GM12878 (cell line): ENCODE measurements around the gene TFAP2B. TPM values are rescaled to one million over a fixed set of nuclear protein-coding genes. Genes with fewer than 3 reads are reported as not detected.

Experiments used
- ATAC-seq: fragments of 200-7000 bp; cut with Tn5 transposase; 3 replicates; pipeline ENCODE4 v1.9.1; 2020; ENCODE audit warnings: mild to moderate bottlenecking, moderate library complexity
- BruUV-seq: library from RNA; stranded (reverse); fragments of 400-500 nt; replicated peaks from 2 replicates; lab custom pipeline; 2021; lab: Mats Ljungman, UMichigan
- CTCF ChIA-PET: fragments of 300-600 bp; sonication (Branson Sonifier 250); formaldehyde crosslinking; extraction: SDS; loops from one replicate; lab custom pipeline; 2021; ENCODE audit warnings: inconsistent platforms; lab: Yijun Ruan, JAX
- POLR2A ChIA-PET: fragments of 350-600 bp; formaldehyde crosslinking; extraction: SDS; loops from one replicate; lab custom pipeline; 2021; ENCODE audit warnings: inconsistent platforms; lab: Charles Lee
- RAD21 ChIA-PET: fragments of 300-600 bp; sonication (Branson Sonifier 250); formaldehyde crosslinking; loops from one replicate; lab custom pipeline; 2023; ENCODE audit warnings: antibody characterized with exemption; ENCODE audit not compliant: unreplicated experiment; lab: Charles Lee
- SMC1A ChIA-PET: fragments of 300-600 bp; sonication (Branson Sonifier 250); formaldehyde crosslinking; loops from one replicate; lab custom pipeline; 2023; ENCODE audit not compliant: unreplicated experiment, uncharacterized antibody; lab: Charles Lee
- DNase-seq: peaks from one replicate; pipeline ENCODE4 v3.0.0-alpha.2; 2011; ENCODE audit warnings: low read depth, low spot score
- FAIRE-seq: peaks from 3 replicates; lab custom pipeline; 2011; peaks lifted over from hg19 to GRCh38; lab: Jason Lieb, UNC
- H2AFZ ChIP-seq: 2 replicates; pipeline ENCODE4 v1.6.0; 2011; ENCODE audit warnings: low read depth, low read length, control low read depth; ENCODE audit not compliant: control insufficient read depth
- H3K27ac ChIP-seq: 2 replicates; pipeline ENCODE4 v1.5.1; 2011; ENCODE audit warnings: control low read depth; ENCODE audit not compliant: control insufficient read depth, insufficient read depth
- H3K27me3 ChIP-seq, 2 experiments: replicated peaks in 1 of 2; 2 replicates each; pipeline versions ENCODE4 v1.6.0 to v1.6.1; 2011; ENCODE audit warnings: low read length in 1 of 2; ENCODE audit not compliant: control insufficient read depth in 2 of 2, insufficient read depth in 2 of 2
- H3K36me3 ChIP-seq, 2 experiments: 2 replicates each; pipeline ENCODE4 v1.5.1; 2011; ENCODE audit warnings: low read length in 1 of 2; ENCODE audit not compliant: control insufficient read depth in 2 of 2, insufficient read depth in 2 of 2
- H3K4me1 ChIP-seq: 2 replicates; pipeline ENCODE4 v1.6.1; 2011; ENCODE audit warnings: mild to moderate bottlenecking, low read length, moderate library complexity, mixed read lengths; ENCODE audit not compliant: control insufficient read depth, insufficient read depth
- H3K4me2 ChIP-seq: 2 replicates; pipeline ENCODE4 v1.6.0; 2011; ENCODE audit warnings: control low read depth; ENCODE audit not compliant: control insufficient read depth, insufficient read depth
- H3K4me3 ChIP-seq: fragments of 200-600 bp; sonication (generic); 2 replicates; pipeline ENCODE4 v1.5.1; 2016
- H3K79me2 ChIP-seq: 2 replicates; pipeline ENCODE4 v1.6.0; 2011; ENCODE audit warnings: low read length; ENCODE audit not compliant: control insufficient read depth, insufficient read depth
- H3K9ac ChIP-seq: 2 replicates; pipeline ENCODE4 v1.8.0; 2011; ENCODE audit warnings: low read length, control low read depth, mixed read lengths; ENCODE audit not compliant: control insufficient read depth, insufficient read depth
- H3K9me3 ChIP-seq: replicated peaks from 3 replicates; pipeline ENCODE4 v1.5.1; 2011; ENCODE audit warnings: mild to moderate bottlenecking, low read length; ENCODE audit not compliant: control insufficient read depth, insufficient read depth
- H4K20me1 ChIP-seq: 2 replicates; pipeline ENCODE4 v1.6.0; 2011; ENCODE audit not compliant: control insufficient read depth, insufficient read depth
- ASH2L ChIP-seq: fragments of 300-600, 200-600 bp; sonication (generic); IDR thresholded peaks from 2 replicates; pipeline ENCODE4 v1.6.1; 2017; ENCODE audit warnings: low read depth, mild to moderate bottlenecking, borderline replicate concordance
- POLR2AphosphoS5 ChIP-seq: IDR thresholded peaks from 2 replicates; pipeline ENCODE4 v1.6.1; 2011; ENCODE audit warnings: mild to moderate bottlenecking, low read length, inconsistent platforms
- RAD51 ChIP-seq: fragments of 450-650 bp; IDR thresholded peaks from 2 replicates; pipeline ENCODE4 v1.6.1; 2016; ENCODE audit warnings: moderate library complexity, mild to moderate bottlenecking, inconsistent platforms
- SIN3A ChIP-seq: IDR thresholded peaks from 2 replicates; pipeline ENCODE4 v1.6.1; 2012; ENCODE audit warnings: low read depth, low read length, improper control_type of control experiment
- SREBF2 ChIP-seq: IDR thresholded peaks from 2 replicates; pipeline ENCODE4 v1.6.1; 2012; ENCODE audit warnings: mild to moderate bottlenecking, low read length
- SUPT20H ChIP-seq: IDR thresholded peaks from 2 replicates; pipeline ENCODE4 v1.6.1; 2011; ENCODE audit warnings: low read depth, mild to moderate bottlenecking, low read length, moderate library complexity, borderline replicate concordance; ENCODE audit not compliant: control insufficient read depth
- ZNF24 ChIP-seq: fragments of 450-650 bp; IDR thresholded peaks from 2 replicates; pipeline ENCODE4 v1.6.1; 2017; ENCODE audit warnings: antibody characterized with exemption, mild to moderate bottlenecking
- ZNF274 ChIP-seq: IDR thresholded peaks from one replicate; pipeline ENCODE4 v1.8.0; 2011; ENCODE audit not compliant: insufficient read length, insufficient read depth
- ZNF622 ChIP-seq: fragments of 450-650 bp; IDR thresholded peaks from 2 replicates; pipeline ENCODE4 v1.6.1; 2017; ENCODE audit warnings: mild to moderate bottlenecking, inconsistent platforms
- ZSCAN29 ChIP-seq: fragments of 450-650 bp; IDR thresholded peaks from 2 replicates; pipeline ENCODE4 v1.6.1; 2017; ENCODE audit warnings: mild to moderate bottlenecking, moderate library complexity
- WGBS: methylation state at CpG from one replicate; pipeline ENCODE4 v1.1.6; 2016; ENCODE audit warnings: low lambda C conversion rate; ENCODE audit not compliant: insufficient replicate concordance, insufficient coverage; ENCODE audit errors: missing lambda C conversion rate; 5-methylcytosine and 5-hydroxymethylcytosine counted together
- in situ Hi-C: fragments of 300-500 bp; cut with MboI; formaldehyde crosslinking; loops from 9 replicates; pipeline ENCODE4 v1.14.3; 2018; ENCODE audit warnings: mixed read lengths
- intact Hi-C: fragments of 100-400 bp; cut with micrococcal nuclease; formaldehyde crosslinking; loops from one replicate; pipeline ENCODE4 v1.14.2; 2022; ENCODE audit not compliant: unreplicated experiment
- polyA plus RNA-seq, 11 experiments: library from polyadenylated mRNA; depleted of rRNA in 4 of 11; unstranded in 6 of 11; stranded (reverse) in 5 of 11; fragments of >200 nt; fragmentation: Nextera tagmentation in 4 of 11; fragmentation: Illumina TruSeq in 1 of 11; extraction: Ambion mirVana in 4 of 11; extraction: Trizol in 1 of 11; gene quantifications; 1 replicate in 1 of 11; 2 replicates in 10 of 11; pipeline versions ENCODE4 v1.2.1 to v1.2.3, GENCODE V29; 2011 to 2016; ENCODE audit warnings: inconsistent platforms in 2 of 11, missing spikeins in 2 of 11, low read depth in 1 of 11
- total RNA-seq, 4 experiments: library from RNA; depleted of rRNA in 3 of 4; stranded (reverse); fragments of >200 nt in 3 of 4; fragmentation: Illumina TruSeq in 1 of 4; extraction: Trizol in 1 of 4; gene quantifications; 2 replicates each; pipeline versions ENCODE4 v1.2.1 to v1.2.3, GENCODE V29; 2013 to 2021
- TF ChIP-seq, protein P1 (sequence below): fragments of 450-650 bp; formaldehyde crosslinking; IDR thresholded peaks from 2 replicates; pipeline ENCODE4 v1.5.0; 2022; ENCODE audit warnings: mild to moderate bottlenecking, missing genetic modification characterization
- TF ChIP-seq, protein P2 (sequence below): IDR thresholded peaks from 2 replicates; pipeline ENCODE4 v1.6.1; 2011; ENCODE audit warnings: borderline replicate concordance, low read depth, mild to moderate bottlenecking, moderate library complexity, mixed read lengths, low read length; ENCODE audit not compliant: insufficient read depth; ENCODE audit errors: extremely low read length
- TF ChIP-seq, protein P3 (sequence below): fragments of 450-650 bp; IDR thresholded peaks from 2 replicates; pipeline ENCODE4 v1.6.1; 2017; ENCODE audit warnings: borderline replicate concordance

The TFAP2B gene
- total and polyA plus RNA-seq, 10 of the 15 experiments (the other 5 are each of a cell fraction or from before 2014, with no cell fraction given): 0.03 to 0.15 (median 0.07) TPM; not detected in 5

DNA sequence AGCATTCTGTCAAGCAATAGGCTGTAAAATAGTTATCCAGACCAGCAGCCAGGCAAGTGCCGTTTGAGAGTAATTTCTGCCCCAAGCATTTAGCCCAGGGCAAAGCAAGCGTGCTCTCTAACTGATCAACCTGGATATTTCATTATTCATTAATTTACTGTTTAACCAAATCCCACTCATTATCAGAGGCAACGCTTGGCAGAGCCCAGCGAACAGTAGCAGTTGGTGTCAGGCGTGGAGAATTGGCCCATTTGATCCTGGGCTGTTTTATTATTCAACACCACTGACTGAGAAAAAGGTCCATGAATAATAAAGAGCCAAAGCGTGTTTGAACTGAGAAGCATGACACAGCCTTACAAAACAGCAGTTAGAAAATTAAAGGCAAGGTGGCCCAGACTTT is 35.3 kb downstream of the TFAP2B start:
- no peak overlapping the region for H3K4me2 ChIP-seq
- no peaks in the 10 kb centered on the region; the same call in 2 of the 3 replicates for H3K9me3 ChIP-seq
- DNase-seq (no peak), FAIRE-seq (no peak), ATAC-seq (no peak)
- no peak overlapping the region for H3K4me3 ChIP-seq
- intact Hi-C loops: no loop called here
- H3K36me3 ChIP-seq: no peaks in the 10 kb centered on the region
- 2% methylated on average over 6 of the region's 6 CpGs for WGBS
- H4K20me1 ChIP-seq: no peaks in the 10 kb centered on the region
- in situ Hi-C loops: no loop called here
- H3K9ac ChIP-seq: no peak overlapping the region
- SMC1A ChIA-PET: no interaction called here
- peaks cover 8 to 10% of the 10 kb centered on the region in 2 experiments; a peak in 3 of 4 replicates for H3K27me3 ChIP-seq
- H3K4me1 ChIP-seq: no peaks in the 10 kb centered on the region
- no peaks in the 10 kb centered on the region for H3K79me2 ChIP-seq
- H2AFZ ChIP-seq: no peak overlapping the region
- no peak overlapping the region for H3K27ac ChIP-seq
- RAD21 ChIA-PET: no interaction called here
- BruUV-seq: no TSS peak
- CTCF ChIA-PET: no interaction called here
- no peak for TF ChIP-seq SUPT20H
- TF ChIP-seq, protein P1, sequence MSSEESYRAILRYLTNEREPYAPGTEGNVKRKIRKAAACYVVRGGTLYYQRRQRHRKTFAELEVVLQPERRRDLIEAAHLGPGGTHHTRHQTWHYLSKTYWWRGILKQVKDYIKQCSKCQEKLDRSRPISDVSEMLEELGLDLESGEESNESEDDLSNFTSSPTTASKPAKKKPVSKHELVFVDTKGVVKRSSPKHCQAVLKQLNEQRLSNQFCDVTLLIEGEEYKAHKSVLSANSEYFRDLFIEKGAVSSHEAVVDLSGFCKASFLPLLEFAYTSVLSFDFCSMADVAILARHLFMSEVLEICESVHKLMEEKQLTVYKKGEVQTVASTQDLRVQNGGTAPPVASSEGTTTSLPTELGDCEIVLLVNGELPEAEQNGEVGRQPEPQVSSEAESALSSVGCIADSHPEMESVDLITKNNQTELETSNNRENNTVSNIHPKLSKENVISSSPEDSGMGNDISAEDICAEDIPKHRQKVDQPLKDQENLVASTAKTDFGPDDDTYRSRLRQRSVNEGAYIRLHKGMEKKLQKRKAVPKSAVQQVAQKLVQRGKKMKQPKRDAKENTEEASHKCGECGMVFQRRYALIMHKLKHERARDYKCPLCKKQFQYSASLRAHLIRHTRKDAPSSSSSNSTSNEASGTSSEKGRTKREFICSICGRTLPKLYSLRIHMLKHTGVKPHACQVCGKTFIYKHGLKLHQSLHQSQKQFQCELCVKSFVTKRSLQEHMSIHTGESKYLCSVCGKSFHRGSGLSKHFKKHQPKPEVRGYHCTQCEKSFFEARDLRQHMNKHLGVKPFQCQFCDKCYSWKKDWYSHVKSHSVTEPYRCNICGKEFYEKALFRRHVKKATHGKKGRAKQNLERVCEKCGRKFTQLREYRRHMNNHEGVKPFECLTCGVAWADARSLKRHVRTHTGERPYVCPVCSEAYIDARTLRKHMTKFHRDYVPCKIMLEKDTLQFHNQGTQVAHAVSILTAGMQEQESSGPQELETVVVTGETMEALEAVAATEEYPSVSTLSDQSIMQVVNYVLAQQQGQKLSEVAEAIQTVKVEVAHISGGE (CRISPR knock-in tag): no peak
- TF ChIP-seq ZSCAN29: no peak
- no peak for TF ChIP-seq POLR2AphosphoS5
- TF ChIP-seq SREBF2: no peak
- TF ChIP-seq ASH2L: no peak
- TF ChIP-seq ZNF24: no peak
- no peak for TF ChIP-seq ZNF622
- TF ChIP-seq, protein P2, sequence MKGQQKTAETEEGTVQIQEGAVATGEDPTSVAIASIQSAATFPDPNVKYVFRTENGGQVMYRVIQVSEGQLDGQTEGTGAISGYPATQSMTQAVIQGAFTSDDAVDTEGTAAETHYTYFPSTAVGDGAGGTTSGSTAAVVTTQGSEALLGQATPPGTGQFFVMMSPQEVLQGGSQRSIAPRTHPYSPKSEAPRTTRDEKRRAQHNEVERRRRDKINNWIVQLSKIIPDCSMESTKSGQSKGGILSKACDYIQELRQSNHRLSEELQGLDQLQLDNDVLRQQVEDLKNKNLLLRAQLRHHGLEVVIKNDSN: no peak
- TF ChIP-seq SIN3A: no peak
- TF ChIP-seq ZNF274: no peak
- TF ChIP-seq RAD51: no peak
- TF ChIP-seq, protein P3, sequence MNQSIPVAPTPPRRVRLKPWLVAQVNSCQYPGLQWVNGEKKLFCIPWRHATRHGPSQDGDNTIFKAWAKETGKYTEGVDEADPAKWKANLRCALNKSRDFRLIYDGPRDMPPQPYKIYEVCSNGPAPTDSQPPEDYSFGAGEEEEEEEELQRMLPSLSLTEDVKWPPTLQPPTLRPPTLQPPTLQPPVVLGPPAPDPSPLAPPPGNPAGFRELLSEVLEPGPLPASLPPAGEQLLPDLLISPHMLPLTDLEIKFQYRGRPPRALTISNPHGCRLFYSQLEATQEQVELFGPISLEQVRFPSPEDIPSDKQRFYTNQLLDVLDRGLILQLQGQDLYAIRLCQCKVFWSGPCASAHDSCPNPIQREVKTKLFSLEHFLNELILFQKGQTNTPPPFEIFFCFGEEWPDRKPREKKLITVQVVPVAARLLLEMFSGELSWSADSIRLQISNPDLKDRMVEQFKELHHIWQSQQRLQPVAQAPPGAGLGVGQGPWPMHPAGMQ: no peak
- POLR2A ChIA-PET: no interaction called here
